ENCODE results near the gene UBE2R2.

DNA sequence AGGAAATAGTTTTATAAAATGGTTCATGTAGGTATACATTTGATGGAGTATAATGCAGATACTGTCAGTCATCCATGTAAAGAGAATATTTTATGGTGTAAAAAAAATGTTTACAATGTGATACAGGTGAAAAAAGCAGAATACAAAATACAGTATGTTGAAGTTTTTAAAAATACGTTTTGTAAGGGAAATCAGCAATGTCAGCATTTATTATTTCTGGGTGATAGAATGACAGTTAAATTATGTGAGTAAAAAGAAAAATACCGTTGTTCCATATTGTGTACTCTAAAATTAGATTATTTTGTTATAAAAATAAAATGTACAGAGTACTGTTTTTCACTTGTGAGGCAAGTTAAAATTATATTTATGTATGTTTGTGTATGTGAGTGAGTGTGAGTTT is 69.0 kb downstream of the UBE2R2 start:
- no peak for TF ChIP-seq ZNF274 (IDR thresholded peaks at IDR 0.05; ENCODE audit: insufficient read depth, insufficient read length)
- TF ChIP-seq GABPA (IDR thresholded peaks at IDR 0.05; ENCODE audit: low read depth), result no peak
- TF ChIP-seq NFIC (IDR thresholded peaks at IDR 0.05; ENCODE audit: low read depth, low read length), result no peak
- TF ChIP-seq CTCF (IDR thresholded peaks at IDR 0.05 in 2 of 3, conservative IDR thresholded peaks at IDR 0.05 in 1 of 3; ENCODE audit: control insufficient read depth in 2 of 3, extremely low read depth in 1 of 3, insufficient read depth in 1 of 3, low read depth in 3 of 3, low read length in 3 of 3), result no peak
- TF ChIP-seq CREM (IDR thresholded peaks at IDR 0.05; ENCODE audit: low read depth), result no peak
- no peak for TF ChIP-seq CREB1 (IDR thresholded peaks at IDR 0.05; ENCODE audit: low read depth)

All from GM12878 (cell line).